Measurements from ENCODE around the gene HLA-B.
A peak's percentile ranks its signal among the peaks of the same experiment; 100 is the strongest.
"Not testable (repeated sequence)": the region's sequence is repeated elsewhere in the genome, so short reads cannot be mapped to it uniquely, and the experiment has no call there.

The HLA-B gene

GRCh38 chr6:31385041-31385440 is 28.1 kb upstream of the HLA-B start:
- DNase-seq (ENCODE audit: low read depth in 3 of 3, low spot score in 1 of 3), result no peak

GRCh38 chr6:31383149-31383548 is 26.2 kb upstream of the HLA-B start:
- no peak for DNase-seq (ENCODE audit: low read depth in 3 of 3, low spot score in 1 of 3)

- DNase-seq (ENCODE audit: low read depth in 3 of 3, low spot score in 1 of 3), result no peak
Measured at GRCh38 chr6:31381666-31382065, 24.7 kb upstream of the HLA-B start.

- DNase-seq (ENCODE audit: low read depth in 3 of 3, low spot score in 1 of 3), result no peak
Measured at GRCh38 chr6:31379850-31380249, 22.9 kb upstream of the HLA-B start.

- DNase-seq (ENCODE audit: low read depth in 3 of 3, low spot score in 1 of 3), result no peak
Measured at GRCh38 chr6:31378721-31379103, 21.7 kb upstream of the HLA-B start.

- DNase-seq (ENCODE audit: low read depth in 3 of 3, low spot score in 1 of 3), result no peak
Measured at GRCh38 chr6:31378062-31378720, 21.2 kb upstream of the HLA-B start.

- DNase-seq (ENCODE audit: low read depth in 3 of 3, low spot score in 1 of 3), result no peak
Measured at GRCh38 chr6:31377029-31377428, 20.1 kb upstream of the HLA-B start.

- DNase-seq (ENCODE audit: low read depth in 3 of 3, low spot score in 1 of 3), result no peak
Measured at GRCh38 chr6:31375699-31376098, 18.7 kb upstream of the HLA-B start.

- DNase-seq (ENCODE audit: low read depth in 3 of 3, low spot score in 1 of 3), result not testable (repeated sequence)
Measured at GRCh38 chr6:31374118-31374517, 17.1 kb upstream of the HLA-B start.

GRCh38 chr6:31368461-31368860 is 11.5 kb upstream of the HLA-B start:
- no peak for DNase-seq (ENCODE audit: low read depth in 3 of 3, low spot score in 1 of 3)

- peak; percentile 75 to 89 (median 78) for DNase-seq (ENCODE audit: low read depth in 3 of 3, low spot score in 1 of 3)
Measured at GRCh38 chr6:31366693-31367470, 9.9 kb upstream of the HLA-B start.

GRCh38 chr6:31365864-31366263 is 8.9 kb upstream of the HLA-B start:
- no peak for DNase-seq (ENCODE audit: low read depth in 3 of 3, low spot score in 1 of 3)

GRCh38 chr6:31363811-31364210 is 6.8 kb upstream of the HLA-B start:
- no peak for DNase-seq (ENCODE audit: low read depth in 3 of 3, low spot score in 1 of 3)

- no peak for DNase-seq (ENCODE audit: low read depth in 3 of 3, low spot score in 1 of 3)
Measured at GRCh38 chr6:31362751-31363150, 5.8 kb upstream of the HLA-B start.

- DNase-seq (ENCODE audit: low read depth in 3 of 3, low spot score in 1 of 3), result no peak
Measured at GRCh38 chr6:31359581-31359980, 2.6 kb upstream of the HLA-B start.

- no peak for DNase-seq (ENCODE audit: low read depth in 3 of 3, low spot score in 1 of 3)
Measured at GRCh38 chr6:31358302-31358701, 1.3 kb upstream of the HLA-B start.

GRCh38 chr6:31357886-31358285 is 907 bp upstream of the HLA-B start:
- DNase-seq (ENCODE audit: low read depth in 3 of 3, low spot score in 1 of 3), result no peak

GRCh38 chr6:31356216-31356945 is 598 bp downstream of the HLA-B start:
- peak in 2 of 3 donors; percentile 21 to 41 for DNase-seq (ENCODE audit: low read depth in 3 of 3, low spot score in 1 of 3)

- DNase-seq (ENCODE audit: low read depth in 3 of 3, low spot score in 1 of 3), result peak in 1 of 3 donors; percentile 3
Measured at GRCh38 chr6:31355583-31355948, 1.4 kb downstream of the HLA-B start.

GRCh38 chr6:31354864-31355582 is 2.0 kb downstream of the HLA-B start:
- no peak for DNase-seq (ENCODE audit: low read depth in 3 of 3, low spot score in 1 of 3)

GRCh38 chr6:31354158-31354863 is 2.7 kb downstream of the HLA-B start:
- no peak for DNase-seq (ENCODE audit: low read depth in 3 of 3, low spot score in 1 of 3)
